LNCaP clone FGC (cell line): ENCODE results near the gene ZBP1.

Experiments
- DNase-seq: peaks from one replicate; pipeline ENCODE4 v3.0.0-alpha.2; 2011; ENCODE audit warnings: low read depth
- H3K4me3 ChIP-seq: 2 replicates; pipeline ENCODE4 v1.5.1; 2011; ENCODE audit warnings: mild to moderate bottlenecking, low read depth, low read length, control low read depth
- CTCF ChIP-seq: IDR thresholded peaks from 2 replicates; pipeline ENCODE4 v1.5.1; 2012; ENCODE audit warnings: mild to moderate bottlenecking; ENCODE audit not compliant: control insufficient read depth, insufficient read depth; ENCODE audit errors: extremely low read depth

ZBP1 gene

GRCh38 chr20:57566803-57567459 lies 53.3 kb downstream of the ZBP1 start:
- DNase-seq, result no peak
- no peak for TF ChIP-seq CTCF
- H3K4me3 ChIP-seq, result no peak overlapping the region

DNA sequence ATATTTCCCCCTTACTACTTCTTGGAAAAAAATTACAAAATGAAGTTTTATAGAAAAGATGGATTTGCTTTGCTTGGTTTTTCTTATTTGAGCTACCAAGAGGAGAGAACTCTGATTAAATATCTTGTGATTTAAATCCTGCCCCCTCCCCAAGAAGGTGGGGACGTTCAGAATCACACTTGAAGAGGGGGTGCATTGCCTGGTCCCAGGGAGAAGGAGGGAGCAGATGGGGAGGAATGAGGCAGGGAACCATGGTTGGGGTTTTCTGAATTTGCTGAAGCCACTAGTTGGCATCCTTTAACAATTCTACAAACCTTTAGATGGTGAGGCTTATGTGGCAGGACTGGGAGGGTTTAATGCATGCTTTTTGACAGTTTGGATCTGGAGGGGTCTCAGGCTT lies 53.8 kb downstream of the ZBP1 start:
- DNase-seq, result no peak
- H3K4me3 ChIP-seq, result no peak overlapping the region
- 0 out of 2 replicates have a peak, but pooled peaks have one; percentile 5 for TF ChIP-seq CTCF

DNA sequence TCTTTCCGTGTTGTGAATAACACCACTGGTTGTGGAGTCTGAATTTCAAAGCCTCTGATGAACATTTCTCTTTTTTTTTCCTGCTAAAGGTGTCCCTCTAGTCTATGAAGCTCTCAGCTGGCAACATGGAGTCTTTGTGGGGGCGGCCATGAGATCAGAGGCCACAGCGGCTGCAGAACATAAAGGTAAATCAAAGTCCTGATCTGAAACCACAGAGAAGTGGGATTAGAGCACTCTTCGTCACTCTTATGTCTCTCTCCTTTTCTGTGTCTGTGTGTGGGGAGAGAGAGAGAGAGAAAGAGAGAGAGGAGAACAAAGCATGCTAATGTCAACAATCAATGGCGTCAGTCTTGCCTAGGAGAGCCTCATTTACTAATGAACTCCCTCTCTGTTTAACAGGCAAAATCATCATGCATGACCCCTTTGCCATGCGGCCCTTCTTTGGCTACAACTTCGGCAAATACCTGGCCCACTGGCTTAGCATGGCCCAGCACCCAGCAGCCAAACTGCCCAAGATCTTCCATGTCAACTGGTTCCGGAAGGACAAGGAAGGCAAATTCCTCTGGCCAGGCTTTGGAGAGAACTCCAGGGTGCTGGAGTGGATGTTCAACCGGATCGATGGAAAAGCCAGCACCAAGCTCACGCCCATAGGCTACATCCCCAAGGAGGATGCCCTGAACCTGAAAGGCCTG lies 55.1 kb downstream of the ZBP1 start:
- H3K4me3 ChIP-seq, result no peak overlapping the region
- no peak for TF ChIP-seq CTCF
- DNase-seq, result no peak

- H3K4me3 ChIP-seq, result no peak overlapping the region
- no peak for TF ChIP-seq CTCF
- DNase-seq, result no peak
Observed at GRCh38 chr20:57564180-57564802, 55.9 kb downstream of the ZBP1 start.

- TF ChIP-seq CTCF, result no peak
- H3K4me3 ChIP-seq, result no peak overlapping the region
- DNase-seq, result no peak
Observed at GRCh38 chr20:57563522-57563921, 56.7 kb downstream of the ZBP1 start.

GRCh38 chr20:57562541-57563465 lies 57.4 kb downstream of the ZBP1 start:
- TF ChIP-seq CTCF, result no peak
- no peak for DNase-seq
- H3K4me3 ChIP-seq, result no peak overlapping the region
